SH-SY5Y (cell line): ENCODE measurements around the gene RELT.

Experiments
- GATA2 ChIP-seq: IDR thresholded peaks from 2 replicates; pipeline ENCODE4 v1.6.1; 2011; ENCODE audit warnings: mild to moderate bottlenecking, low read depth, low read length
- GATA3 ChIP-seq: IDR thresholded peaks from 2 replicates; pipeline ENCODE4 v1.6.1; 2011; ENCODE audit warnings: low read depth, mild to moderate bottlenecking, low read length, moderate library complexity

Gene RELT, protein sequence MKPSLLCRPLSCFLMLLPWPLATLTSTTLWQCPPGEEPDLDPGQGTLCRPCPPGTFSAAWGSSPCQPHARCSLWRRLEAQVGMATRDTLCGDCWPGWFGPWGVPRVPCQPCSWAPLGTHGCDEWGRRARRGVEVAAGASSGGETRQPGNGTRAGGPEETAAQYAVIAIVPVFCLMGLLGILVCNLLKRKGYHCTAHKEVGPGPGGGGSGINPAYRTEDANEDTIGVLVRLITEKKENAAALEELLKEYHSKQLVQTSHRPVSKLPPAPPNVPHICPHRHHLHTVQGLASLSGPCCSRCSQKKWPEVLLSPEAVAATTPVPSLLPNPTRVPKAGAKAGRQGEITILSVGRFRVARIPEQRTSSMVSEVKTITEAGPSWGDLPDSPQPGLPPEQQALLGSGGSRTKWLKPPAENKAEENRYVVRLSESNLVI

DNA sequence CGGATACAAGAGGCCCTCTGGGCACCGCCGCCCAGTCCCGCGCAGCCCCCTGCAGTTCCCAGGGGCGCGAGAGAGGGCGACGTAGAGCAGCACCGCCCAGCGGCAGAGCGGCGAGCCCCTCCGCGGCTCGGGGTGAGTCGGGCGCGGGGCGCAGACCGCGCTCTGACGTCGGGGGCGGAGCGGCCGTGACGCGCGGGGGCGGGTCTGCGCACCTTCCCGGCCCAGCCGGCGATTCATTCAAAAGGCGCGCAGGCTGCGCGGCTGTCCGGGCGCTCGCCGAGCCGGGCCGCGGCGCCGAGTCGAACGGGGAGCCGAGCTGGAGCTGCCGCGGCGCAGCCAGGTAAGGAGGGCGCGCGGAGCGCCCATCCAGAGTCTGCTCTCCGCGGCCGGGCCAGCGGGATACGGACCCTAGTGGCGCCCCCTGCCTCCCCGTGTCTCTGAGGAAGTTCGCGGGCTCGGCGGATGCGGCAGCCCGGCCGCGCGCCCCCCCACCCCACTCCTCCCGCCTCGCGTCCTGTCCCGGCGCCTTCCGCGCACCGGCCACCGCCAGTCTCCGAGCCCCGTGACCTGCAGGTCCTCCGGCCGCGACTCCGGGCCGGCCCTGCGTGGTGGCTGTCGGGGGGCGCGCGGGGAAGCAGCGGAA lies at the start of gene RELT:
RELT (plus strand) TSS at position 240 of the 643 bp plus-strand sequence. CDS start 12,738 bp downstream, outside the sequence.
- TF ChIP-seq GATA3 = no peak
- no peak for TF ChIP-seq GATA2

DNA sequence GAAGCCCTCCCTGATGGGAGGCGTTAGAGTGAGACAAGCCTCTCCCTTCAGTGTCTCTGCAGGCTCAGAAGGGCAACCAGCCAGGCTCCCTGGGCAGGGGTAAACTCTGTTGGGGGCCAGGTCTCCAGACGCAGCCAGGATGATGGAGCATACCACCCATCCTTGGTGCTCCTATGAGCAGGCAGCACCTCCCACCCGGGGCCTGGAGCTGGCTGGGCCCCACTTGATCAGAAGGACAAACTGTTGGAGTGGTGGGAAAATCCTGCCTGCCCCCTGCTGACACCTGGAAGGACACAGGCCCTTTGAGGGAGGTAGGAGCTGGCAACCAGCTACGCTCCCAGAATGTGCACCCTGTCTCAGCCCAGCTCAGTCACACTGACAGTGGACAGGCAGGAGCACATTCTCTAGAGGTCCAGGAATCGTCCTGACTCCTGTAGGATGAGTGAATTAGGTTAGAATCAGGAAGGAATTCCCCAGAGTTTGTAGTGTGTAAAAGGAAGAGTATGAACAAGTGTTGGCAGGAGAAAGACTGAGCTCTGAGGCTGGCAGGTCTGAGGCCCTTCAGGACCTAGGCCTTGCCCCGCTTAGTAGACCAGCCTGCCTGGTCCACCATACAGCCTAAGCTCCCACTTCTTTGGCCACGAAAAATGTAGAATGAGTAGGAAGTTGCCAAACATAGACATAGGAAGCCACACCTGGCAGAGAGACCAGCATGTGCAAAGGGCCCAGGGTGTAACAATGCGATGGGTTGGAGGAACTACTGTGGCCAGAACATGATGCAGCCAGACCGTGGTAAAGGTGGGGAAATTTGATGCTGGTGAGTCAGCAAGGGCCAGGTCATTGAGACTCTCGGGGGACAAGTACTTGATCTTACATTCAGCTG lies 49.0 kb upstream of the RELT start:
- TF ChIP-seq GATA2 (no peak), GATA3 (no peak)

DNA sequence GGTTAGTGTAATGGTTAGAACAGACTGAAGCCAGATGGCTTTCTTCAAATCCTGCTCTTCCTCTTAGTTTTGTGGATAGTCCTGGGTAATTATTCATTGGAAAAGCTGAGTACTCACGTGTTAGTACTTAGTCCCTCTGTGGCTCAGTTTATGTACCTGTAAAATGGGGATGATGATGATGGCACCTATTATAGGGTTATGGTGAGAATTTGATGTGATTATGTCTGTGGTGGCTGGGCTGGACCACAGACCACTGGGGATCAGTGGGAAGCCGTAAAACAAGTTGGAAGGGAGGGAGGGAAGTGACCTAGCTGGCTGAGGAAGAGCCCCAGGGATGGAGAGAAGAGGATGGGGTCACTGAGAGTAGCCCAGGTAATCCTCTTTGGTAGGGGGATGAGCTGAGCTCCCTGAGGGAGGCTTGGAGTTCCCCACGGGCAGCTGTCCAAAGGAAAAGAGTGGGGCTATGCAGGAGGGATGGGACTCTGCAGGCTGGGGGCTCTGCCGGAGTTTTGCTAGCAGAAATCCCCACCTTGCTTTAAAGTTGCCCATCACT lies 48.3 kb upstream of the RELT start:
- TF ChIP-seq GATA2 (no peak), GATA3 (no peak)

DNA sequence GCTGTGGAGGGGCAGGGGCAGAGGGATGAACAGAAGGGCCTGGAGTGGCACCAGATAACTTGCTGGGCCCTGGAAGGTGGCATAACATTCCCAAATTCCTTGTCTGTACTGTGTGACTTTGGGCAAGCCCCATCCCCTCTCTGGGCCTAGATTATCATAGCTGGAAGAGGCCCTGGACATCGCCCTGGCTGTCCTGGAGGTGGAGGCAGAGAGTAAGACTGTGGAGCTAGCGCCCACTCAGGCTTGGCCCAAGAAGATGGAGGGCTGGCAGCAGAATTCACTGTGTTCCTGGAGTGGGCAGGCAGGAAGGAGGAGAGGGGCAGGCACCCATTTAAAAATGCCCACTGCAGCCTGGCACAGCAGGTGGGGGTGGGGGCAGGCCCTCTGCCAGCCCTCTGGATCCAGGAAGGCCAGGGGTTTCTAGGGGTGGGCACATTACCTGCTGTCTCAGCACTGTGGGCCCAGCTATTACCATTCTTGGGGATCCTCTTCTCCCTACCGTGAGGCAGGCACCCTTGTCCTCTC lies 45.6 kb upstream of the RELT start:
- TF ChIP-seq GATA3 = no peak
- no peak for TF ChIP-seq GATA2

DNA sequence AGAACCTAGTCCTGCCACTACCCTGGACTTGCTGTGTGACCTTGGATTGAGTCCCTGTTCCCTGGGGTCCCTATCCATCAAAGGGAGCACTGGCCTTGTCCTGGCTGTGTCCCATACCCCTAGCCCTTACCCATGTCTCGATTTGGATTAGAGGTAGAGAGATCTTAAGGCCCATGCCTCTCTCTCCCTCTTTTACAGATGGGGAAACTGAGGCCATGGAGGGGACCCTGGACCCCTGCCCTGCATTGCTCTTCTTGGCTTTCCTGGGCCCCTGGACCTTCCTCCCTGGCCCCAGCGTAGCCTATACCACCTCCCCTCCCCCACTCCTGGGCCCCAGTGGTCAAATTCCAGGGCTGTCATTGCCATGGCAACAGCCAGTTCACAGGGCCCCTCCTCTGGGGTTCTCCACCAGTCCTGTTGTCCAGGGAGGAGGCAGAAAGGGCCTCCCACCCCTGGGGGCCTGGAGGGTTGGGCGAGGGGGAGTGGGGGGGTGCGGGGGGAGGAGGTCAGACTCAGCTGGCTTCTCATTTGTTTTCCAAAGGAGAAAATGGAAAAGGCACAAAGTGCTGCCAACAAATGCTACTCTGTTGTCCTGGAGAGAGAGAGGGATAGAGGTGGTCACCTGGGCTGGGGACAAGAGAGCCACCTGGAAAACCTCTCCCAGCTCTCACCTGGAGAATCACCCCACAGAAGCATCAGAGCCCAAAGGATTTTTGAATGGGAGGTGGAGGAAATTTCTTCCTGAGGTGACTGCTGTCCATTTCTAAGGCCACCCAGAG lies 44.9 kb upstream of the RELT start:
- TF ChIP-seq GATA3 (no peak), GATA2 (no peak)

DNA sequence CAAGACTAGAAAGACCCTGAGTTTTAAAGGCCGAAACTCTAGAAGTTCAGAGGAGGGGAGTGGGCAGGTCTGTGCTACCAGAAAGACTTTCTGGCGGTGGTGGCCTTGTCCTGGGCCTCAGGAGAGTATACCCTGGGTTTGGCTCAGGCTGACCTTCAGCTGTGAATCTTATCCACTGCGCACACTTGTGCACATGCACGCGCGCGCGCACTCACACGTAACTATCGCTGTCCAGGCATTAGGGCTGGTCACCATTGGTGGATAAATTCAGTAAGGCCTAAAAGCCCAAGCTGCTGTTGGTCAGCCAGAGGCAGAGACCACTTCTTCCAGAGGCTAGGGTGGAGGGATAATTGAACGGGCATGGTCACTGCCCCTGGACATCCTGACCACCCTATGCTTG lies 43.0 kb upstream of the RELT start:
- TF ChIP-seq GATA2 (no peak), GATA3 (no peak)

DNA sequence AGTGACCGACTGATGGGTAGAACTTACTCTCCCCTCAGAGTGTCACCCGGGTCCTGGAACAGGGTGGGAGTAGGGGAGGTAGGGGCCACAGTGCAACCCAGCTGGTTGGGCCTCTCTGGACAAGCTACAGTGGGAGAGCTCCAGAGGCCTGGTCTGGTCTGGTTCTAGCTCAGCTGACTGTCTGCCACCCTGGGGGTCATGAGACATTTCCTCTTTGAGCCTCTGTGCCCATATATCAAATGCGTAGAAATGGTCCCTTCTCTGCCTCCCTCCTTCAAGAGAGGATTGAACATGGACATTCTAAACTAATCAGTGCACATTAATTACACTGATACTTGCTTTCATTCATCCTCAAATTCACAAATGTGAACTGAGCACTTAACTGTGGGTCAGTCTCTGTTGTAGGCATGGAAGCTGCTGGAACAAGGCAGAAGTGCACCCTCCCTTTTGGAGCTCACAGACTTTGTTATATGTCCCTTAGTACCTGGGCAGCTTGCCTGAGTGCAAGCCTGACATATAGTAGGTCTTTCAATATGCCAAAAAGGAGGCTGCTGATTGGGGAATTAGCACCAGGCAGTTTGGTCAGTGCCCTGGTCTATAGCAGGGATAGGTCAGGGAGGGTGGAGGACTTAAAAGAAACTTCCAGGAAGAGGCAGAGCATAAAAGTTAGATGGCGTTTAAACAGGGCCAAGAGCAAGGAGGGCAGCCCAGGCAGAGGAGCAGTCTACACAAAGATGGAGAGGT lies 42.4 kb upstream of the RELT start:
- no peak for TF ChIP-seq GATA2
- no peak for TF ChIP-seq GATA3

DNA sequence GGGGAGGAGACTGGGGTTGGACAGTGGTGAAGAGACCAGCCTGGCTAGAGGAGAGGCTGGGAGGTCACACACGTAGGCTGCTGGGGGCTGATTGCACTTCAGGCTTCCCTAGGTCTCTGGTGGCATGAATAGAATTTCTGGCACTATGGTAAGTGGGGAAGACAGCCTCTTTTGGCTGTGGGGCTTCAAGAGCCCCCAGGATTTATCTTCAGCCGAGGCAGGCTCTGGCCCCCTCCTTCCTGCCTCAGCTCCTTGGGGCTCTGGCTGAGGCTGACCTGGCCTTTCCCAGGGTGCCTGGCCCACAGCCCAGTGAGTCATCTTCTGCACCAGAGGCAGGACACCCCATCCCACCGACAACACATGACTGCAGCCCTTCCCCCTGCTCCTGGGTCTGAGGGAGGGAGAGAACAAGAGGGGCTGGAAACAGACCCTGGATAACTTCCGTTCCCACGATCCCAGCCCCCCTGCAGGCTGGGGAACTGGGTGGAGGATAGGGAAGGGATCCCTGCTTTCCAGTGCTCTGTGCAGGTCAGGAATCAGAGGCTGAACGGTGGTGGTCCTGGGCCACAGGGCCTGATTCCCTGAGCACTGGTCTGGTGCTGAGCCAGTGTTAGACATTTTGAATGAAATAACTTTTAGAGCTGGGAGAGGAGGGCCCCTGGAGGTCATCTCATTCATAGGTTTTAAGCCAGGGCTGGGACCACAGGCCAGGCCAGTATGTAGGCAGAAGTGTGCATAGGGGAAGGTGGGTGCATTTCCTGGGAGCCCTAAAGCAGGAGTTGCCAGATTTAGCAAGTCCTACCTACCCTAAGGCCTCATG lies 41.6 kb upstream of the RELT start:
- TF ChIP-seq GATA2 (no peak), GATA3 (no peak)

DNA sequence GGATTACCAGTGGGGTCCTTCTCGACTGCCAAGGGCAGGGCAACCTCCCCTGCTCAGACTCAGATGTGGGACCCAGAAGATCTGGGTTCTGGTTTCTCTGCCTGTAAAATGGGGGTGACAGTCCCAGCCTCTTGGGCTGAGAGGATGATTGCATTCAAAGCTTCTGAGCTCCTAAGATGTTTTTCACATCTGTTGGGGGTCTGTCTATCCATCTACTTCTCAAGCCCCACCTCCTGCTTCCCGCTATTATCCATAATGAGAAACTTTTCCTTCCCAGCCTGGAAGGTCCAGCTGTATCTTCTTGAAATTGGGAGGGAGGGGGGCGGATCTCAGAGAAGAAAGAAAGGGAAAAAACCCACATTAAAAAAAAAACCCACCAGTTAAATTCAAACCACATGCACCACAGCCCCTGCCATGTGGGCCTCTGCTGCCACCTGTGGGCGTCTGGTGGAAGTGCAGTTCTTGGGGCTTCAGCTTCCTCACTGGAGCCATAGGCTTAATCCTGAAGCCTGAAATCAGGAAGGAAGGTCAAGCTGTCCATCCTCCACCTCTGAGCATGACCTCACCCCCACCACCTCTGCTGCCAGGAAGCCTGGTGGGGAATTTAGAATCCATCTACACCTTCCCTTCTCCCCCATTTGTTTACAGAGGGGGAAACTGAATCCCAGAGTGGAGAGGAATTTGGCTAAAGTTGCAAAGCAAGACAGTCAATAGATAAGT lies 40.8 kb upstream of the RELT start:
- no peak for TF ChIP-seq GATA2

DNA sequence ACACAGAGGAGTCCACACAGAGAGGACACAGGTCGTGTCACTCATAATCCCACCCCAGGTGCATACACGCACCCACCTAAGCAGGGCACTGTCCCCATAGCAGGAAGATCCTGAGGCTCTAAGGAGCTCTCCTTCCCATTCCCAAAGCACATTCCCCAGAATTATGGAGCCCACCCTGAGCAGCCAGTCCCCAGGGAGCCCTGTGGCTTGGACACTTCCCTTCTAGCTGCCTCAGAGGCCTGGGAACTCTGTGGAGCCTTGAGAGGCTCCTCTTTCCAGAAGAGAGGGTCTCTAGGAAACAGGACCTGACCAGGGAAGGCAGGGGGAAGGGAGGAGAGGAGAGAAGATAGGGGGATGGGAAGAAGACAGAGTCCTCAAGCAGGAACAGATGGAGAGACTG lies 38.4 kb upstream of the RELT start:
- TF ChIP-seq GATA3 = no peak
- TF ChIP-seq GATA2 = no peak

DNA sequence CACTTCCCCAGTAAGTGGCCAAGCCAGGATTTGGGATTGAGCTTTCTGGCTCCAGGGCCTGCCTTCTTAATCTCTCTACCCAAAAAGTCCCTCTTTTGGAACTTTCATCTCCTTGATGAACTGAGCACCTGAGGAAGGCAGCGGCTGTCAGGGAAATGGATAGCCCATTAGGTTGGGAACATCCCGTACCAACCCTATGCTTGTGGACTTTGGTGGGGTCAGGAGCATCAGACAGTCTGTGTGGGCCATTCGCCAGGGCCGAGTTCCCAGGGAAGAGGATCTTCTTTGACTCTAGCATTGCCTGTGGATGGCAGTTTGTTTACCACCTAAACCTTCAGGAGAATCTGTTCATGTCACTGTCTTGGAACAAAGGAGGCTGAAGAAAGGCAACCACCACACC lies 37.9 kb upstream of the RELT start:
- TF ChIP-seq GATA3 (no peak), GATA2 (no peak)
